HG03457 (cell line): ENCODE data around the gene TBX4.
"Not testable (repeated sequence)": the region's sequence is repeated elsewhere in the genome, so short reads cannot be mapped to it uniquely, and the experiment has no call there.

Experiments
- ATAC-seq: cut with Tn5 transposase; IDR thresholded peaks from one replicate; pipeline ENCODE4 v1.9.1; 2021; ENCODE audit warnings: moderate number of reproducible peaks; ENCODE audit not compliant: unreplicated experiment

TBX4 gene

DNA sequence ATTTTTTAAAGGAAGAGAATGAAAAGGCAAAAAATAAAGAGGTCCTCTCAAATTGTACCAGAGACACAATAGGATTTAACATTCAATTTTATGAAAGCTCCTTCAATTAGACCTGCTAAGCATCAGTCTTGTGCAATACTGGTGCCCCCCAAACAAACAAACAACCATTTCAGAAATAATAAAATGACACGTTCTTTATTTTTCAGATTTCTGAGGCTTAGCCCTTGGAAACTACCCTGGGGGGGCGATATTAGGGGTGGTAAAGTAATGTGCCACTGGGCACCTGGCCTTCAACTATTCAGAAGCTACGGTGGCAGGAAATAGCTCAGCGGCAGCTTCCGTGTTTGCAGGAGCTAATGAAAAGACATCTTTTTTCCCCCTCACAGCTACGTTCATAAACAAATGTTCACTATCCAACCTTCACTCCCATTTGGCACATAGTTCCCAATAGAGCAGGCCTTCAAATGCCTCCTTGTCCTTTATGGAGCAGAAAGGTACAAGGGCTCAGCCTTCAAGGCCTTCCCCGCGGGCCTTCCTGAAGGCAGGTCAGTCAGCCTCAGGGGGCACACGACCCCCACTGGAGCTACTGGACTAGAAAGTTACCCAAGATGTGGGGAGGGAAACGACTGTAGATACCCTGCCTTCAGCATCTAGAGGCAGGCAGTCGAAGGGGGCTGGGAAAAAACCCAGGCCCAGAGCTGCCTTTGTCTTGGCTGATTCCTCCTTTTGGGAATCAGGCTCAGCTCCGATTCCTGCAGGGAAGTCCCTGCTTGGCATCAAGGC lies 44.1 kb downstream of the TBX4 start:
- no peak for ATAC-seq

DNA sequence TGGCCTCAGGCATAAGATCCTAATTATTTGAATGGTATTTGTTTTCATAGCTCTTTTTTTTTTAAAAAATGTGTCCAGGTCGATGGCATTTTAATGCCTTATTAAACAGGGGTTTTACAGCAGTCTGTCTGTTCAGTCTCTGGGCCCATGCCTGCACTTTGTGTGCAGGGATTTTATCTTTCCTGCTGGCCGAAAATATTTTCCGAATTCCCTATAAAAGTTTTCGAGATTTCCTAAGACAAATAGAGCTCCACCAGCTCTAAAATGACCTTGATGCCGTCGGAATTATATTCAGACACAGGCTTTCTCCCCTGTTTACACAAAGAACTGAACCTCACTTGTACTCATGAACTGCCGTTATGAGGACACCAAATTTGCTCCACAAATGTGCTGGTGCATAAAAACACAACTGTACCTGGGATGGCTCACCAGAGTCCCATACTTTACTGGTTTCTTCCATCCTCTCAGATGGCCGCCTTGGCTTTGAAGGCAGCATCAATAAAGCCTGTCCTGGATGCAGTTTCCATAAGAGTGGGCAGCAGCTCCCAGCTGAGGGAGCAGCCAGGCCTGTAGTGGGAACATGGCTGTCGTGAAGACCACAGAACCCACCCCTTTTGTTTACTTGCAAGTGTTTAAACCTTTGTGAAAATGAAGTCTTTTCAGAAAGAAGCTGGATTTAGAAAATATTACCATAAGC lies 44.9 kb downstream of the TBX4 start:
- ATAC-seq = no peak

DNA sequence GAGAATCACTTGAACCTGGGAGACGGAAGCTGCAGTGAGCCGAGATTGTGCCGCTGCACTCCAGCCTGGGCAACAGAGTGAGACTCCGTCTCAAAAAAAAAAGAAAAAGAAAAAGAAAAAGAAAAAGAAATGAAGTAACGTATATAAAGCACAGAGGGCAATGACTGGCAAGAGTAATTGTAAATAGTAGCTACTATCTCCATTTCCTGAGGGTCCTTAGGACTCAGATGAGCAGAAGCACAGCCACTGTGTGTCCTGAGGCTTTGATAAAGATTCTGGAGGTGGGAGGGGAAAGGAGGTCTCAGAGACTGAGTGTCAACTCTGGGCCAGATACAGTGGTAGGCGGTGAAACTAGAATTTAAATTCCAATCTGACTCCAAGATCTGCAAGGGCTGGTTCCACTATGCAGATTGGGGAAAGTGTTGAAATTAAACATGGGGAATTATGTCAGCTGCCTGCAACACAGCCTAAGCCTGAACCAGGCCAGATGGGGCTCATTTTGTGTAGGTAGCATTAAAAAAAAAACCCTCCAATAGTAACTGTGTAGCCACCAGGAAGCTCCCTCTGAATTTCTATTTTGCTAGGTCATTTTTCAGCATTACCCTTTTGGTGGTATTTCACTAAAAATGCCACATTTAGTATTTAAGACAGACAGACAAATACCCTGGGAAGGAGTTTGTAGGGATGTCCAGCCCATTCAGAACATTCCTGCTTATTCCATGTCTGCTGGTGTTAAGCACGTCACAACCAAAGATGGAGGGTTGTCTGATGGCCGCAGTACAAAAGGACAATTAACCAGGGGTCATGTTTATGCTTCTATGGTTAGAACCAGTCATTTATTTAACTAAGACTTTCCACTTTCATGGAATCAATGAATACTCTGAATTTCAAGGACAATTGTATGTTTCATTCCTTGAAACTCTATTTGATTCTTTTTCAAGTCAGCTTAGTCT lies 46.1 kb downstream of the TBX4 start:
- ATAC-seq = no peak

DNA sequence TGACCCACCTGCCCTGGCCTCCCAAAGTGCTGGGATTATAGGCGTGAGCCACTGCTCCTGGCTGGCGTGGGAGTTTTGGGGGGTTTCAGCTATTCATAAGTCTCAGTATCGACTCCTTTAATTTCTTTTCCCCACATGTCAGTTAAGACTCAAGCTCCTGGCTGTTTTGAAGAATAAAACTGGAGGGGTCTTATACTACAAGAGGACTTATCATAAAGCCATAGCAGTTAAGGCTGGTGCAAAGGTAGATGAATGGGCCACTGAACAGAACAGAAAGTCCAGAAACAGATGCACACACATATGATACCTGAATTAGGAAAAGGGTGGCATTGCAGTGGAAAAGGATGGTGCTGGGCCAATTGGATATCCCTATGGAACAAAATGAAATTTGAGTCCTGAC lies 47.4 kb downstream of the TBX4 start:
- no peak for ATAC-seq

DNA sequence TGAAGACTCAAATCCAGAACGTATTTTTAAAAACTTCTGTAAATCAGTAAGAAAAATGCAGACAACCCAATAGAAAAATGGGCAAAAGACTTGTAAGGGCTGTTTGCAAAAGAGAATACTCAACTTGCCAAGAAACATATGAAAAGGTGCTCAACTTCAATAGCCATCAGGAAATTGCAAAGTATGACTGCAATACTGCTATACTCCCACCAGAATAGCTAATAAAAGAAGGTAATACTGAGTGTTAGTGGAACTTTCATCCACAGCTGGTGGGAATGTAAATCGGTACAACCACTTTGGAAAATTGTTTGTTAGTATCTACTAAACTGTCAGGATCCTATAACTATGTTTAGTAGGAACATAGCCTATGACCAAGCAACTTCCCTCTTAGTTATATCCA lies 48.1 kb downstream of the TBX4 start:
- ATAC-seq = no peak

DNA sequence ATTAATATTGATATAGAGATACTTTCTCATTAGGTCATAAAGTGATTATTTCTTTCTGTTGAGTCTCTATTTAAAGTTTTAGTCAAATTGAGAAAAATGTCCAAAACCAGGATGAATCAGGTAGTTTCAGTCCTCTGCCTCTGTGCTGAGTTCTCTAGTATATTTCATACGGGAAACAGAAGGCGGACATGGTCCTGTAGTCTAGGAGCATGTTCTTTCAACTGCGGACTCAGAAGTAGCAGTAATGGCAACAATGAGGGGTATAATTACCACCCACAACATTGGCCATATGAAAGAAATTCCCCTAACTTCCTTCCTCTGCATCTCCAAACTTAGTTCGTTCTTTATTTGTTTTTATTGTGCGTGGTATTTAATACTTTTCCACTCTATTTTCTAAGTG lies 50.1 kb downstream of the TBX4 start:
- no peak for ATAC-seq

DNA sequence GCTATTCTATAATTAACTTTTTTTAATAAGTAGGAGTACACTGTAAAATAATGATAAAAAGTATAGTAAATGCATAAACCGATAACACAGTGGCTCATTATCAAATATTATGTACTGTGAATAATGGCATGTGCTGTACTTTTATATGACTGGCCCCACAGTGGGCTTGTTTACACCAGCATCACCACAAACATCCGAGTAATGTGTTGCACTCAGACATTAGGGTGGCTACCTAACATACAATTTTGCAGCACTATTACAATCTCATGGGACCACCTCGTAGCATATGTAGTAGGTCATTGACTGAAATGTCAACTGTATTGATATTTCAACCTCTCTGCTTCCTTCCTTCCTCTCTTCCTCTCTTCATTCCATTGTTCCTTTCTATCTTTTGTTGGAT lies 51.7 kb downstream of the TBX4 start:
- ATAC-seq = no peak

DNA sequence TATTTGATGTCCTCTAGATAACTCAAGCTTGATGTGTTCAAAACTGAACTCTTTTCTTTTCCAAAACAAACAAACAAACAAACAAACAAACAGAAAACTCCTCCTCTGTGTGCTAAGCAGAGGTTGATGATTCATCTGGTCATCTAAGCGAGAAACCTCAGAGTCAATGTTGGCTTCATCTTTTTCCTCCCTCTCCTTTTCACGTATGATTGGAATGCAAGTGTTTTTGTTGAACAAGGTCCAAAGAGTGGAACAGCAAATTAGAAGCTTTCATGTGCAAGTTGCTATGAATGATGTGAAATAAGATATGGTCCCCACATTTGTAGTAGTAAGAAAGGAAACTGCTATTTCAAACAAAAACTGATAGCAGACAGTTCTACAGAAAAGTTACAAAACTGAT lies 52.5 kb downstream of the TBX4 start:
- ATAC-seq = no peak

DNA sequence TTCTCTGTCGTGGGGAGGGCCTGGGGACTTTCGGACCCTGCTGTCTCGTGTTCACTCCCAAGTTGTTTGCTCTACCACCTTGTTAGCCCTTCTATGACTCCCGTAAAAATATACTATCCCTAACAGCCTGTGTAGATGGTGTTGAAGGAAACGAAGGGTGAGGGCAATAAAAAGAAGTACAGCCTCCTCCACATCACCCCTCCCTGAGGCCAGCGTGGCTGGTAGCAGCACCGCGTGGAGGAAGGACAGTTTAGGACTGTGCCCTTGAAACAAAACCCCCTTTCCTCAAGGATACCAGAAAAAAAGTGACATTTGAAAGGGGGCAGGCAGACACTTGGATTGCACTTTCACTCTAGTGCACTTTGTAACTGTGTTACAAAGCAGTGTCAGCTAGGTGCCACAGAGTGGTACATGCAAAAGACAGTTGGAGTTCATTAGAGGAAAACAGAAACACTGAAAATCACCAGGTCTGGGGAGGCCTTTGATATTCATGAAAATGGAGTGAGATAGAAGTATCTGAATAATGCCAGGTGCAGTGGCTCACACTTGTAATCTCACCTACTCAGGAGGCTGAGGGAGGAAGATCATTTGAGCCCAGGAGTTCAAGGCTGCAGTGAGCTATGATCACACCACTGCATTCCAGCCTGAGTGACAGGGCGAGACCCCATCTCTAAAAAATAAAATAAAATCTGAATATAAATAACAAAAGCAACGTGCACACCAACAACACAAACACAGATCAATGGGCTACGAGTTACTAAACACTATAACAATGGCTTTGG lies 53.8 kb downstream of the TBX4 start:
- no peak for ATAC-seq

DNA sequence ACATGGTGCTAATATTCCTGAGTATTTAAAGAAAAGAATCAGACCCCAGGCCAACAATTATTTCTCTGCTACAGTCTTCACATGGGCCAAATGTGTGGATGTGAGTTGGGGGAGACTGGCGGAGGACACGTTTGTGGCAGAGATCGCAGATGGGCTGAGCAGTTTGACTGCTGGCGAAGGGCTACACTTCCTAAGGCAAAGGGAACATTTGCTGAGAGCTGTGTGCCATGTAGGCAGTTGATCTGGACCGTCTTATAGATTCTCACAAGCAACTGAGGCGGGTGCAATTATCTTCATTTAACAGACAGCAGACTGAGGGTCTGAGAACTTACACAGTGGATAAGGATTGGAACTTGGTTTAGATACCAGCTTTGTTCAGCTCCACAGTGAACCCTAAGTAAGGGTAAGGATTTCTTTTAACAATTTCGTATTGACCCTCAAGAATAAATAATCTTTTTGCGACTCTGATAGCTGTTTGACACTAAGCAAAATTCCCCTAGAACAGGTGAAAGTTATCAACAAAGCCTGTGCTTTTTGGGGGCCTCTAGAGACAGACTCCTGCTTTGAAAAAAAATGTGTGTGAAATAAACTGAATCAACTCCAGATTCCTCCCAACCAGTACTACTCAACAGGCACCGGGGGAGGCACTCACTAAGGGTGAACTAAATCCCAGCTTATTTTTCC lies 55.3 kb downstream of the TBX4 start:
- ATAC-seq = no peak

DNA sequence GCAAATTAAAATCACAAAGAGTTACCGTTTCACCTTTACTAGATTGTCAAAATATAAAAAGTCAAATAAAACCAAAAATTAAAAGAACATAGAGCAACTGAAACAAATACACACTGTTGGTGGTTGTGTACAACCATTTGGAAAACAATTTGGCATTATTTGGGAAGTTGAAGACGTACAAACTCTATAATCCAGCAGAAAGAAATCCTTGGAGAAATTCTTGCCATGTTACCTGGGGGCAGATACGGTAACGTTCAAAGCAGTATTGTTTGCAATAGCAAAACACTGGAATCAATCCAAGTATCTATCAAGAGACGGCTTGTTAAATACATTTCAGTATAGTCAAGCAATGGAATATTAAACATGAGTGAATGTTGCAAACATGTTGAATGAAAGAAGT lies 56.7 kb downstream of the TBX4 start:
- ATAC-seq = no peak

DNA sequence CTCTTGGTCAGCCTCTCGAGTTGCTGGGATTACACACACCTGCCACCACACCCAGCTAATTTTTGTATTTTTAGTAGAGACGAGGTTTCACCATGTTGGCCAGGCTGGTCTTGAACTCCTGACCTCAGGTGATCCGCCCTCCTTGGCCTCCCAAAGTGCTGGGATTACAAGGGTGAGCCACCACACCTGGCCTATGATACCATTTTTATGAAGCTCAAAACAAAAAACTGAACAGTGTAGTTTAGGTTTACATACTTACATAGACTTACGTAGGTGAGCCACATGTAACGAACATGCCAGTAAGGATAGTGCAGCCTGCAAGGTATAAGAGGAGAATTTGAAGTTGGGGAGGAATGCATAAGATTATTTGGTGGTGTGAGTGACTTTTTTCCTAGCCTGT lies 57.2 kb downstream of the TBX4 start:
- ATAC-seq = not testable (repeated sequence)

DNA sequence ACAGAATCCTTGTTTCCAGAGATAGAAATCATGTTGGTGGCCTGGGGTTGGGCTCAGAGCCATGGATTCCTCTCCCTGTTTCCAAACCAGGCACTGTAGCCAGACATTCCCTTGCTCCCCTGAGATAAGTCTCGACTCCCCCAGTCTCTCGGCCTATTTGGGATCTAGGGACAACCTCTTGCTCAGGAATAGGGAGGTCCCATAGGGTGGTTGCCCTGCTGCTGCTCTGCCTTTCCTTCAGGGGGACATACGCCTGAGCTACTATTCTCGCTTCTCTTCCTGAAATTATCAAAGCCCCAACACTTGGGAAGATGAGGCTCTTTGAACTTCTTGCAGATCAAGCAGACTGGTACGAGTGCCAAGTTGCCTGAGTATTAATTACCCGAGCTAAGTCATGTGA lies 58.0 kb downstream of the TBX4 start:
- ATAC-seq = no peak

DNA sequence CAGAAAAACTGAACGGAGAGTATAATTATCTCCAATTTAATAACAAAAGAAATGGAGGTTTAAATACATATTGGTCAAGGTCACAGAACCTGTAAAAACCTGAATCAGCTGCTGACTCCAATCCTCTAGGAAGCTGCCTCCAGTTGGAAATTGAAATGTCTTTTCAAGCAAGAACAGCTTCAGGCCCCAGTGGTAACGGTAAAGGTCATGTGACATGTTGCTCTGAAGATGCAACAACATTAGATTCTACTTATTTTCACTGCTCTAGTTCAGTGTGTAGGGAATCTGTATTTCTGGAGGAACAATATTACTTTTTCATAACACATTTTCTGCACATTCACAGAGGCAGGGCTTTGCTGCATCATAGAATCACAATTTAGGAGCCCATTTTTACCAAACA lies 58.8 kb downstream of the TBX4 start:
- no peak for ATAC-seq

DNA sequence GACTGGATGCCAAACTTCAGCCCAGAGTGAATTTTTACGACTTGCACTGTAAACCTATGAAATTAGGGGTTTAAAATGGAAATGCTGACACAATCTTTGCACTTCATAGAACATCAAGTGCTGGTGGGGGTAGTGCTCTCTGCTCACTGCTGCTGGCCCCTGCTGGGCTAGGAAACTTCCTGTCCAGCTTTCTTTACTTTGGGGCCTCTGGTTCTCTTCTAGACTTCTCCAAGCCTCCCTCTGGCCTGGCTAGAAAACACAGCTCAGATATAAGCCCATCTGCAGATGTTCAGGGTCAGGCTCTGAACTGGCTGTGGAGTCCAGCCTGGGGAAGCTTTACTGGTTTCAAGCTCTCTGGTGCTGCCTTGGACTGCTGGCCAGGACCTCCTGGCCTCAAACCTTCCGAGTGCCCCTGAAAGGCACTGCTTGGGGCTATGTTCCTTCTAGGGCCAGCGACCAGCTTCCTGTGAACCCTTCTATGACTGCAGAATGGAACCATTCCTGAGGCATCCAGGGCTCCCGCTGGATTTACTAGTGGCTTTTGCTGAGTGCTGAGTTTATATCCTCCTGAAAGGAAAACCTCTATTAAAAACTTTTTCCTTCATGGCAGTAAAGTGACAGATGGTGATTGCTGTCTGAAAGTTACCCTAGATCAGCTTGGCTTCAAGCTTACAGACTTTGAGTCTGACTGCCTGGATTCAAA lies 59.4 kb downstream of the TBX4 start:
- no peak for ATAC-seq

DNA sequence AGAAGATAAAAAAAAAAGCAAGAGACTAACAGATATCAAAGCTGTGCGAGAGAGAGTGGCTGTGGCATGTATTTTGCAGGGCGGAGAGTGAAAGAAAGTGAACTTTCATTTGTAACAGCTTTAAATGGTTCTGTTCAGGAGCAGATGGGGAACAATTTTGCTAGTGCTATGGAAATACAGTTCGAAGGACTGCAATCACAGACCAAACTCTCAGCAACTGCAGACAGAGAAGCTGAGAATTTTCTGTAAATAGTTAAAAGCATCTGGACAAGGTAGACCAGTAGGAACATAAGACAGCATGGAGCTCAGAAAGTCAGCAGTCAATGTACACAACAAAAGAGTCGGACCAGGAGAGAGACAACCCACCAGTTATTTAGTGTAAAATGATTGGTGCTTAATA lies 62.3 kb downstream of the TBX4 start:
- no peak for ATAC-seq

DNA sequence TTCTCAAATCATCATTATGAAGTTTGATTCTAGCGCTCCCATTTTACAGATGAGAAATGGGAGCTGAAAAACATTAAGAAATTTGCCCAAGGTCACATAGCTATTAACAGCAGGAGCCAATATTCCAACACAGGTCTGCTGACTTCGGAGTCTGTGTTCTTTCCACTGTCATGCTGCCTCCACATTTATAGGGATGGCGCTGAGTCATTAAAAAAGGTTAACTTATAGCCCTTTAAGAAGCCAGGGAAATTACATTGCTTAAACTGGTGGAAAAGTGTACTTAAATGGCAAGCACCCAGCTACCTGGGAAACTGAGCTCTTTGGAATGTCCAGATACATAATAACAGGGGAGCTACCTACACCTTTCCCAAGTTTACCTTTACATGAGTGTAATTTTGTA lies 65.0 kb downstream of the TBX4 start:
- no peak for ATAC-seq

DNA sequence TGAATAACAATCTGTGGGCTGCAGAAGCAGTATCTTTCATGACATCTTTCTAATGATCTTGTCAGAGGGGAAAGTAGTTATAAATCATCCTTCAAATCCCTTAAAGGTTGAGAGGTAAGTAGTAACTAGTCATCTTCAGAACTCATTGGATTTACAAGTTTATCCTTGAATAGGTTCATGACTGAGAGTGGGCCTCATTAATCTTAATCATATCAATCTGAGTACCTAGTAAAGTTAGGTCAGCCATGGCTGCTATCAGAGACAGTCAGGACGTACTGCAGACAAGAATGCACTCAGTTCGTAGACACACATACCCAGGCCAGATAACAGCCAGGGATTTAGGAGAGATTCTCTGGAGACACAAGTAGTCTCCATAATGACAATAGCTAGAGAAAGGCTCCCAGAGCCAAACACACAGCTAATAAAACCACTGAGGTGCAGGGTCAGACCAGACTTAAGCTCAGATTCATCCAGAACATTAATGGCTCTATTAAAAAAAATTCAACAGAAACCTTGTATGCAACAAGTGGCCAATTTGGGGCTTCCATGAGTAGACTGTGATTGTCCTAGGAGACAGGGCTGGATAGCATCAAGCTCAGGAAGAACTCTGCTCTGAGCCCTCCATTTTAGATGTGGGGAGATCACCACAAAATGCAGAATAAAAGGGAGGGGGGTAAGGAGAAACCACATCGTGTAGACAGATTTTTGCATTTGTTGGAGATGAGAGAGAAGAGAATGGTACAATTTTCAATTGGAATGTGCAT lies 65.8 kb downstream of the TBX4 start:
- no peak for ATAC-seq

DNA sequence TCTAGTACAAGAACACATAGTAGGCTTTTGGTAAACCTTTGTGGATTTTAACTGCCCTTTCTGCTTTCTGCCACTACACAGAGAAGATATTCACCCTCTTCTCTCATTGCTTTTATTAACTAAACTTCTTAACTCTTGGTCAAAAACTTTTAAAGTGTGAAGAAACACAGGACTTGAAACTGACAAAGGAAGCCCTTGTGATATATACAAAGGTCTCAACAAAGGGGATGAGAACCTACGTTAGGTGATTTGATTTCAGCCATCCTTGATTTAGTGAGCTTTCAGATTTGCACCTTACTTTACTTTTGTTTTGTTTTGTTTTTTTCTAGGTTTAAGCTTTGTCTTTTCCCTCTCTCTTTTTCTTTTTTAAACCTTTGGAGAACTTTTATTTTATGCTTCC lies 66.9 kb downstream of the TBX4 start:
- ATAC-seq = no peak
